HCT116 (cell line): ENCODE data around the gene TBX4. TPM values are rescaled to one million over a fixed set of nuclear protein-coding genes. Genes with fewer than 3 reads are reported as not detected.
A peak's percentile ranks its signal among the peaks of the same experiment; 100 is the strongest.

Experiments used
- ATAC-seq: fragments of 200-7000 bp; cut with Tn5 transposase; 2 replicates; pipeline ENCODE4 v1.9.1; 2020; ENCODE audit warnings: mild to moderate bottlenecking, moderate library complexity
- BruUV-seq: library from RNA; stranded (reverse); fragments of 400-500 nt; replicated peaks from 2 replicates; lab custom pipeline; 2021; lab: Mats Ljungman, UMichigan
- CTCF ChIA-PET: fragments of 300-600 bp; sonication (Branson Sonifier 250); formaldehyde crosslinking; loops from one replicate; lab custom pipeline; 2021; ENCODE audit warnings: antibody characterized with exemption; lab: Charles Lee
- POLR2A ChIA-PET: fragments of 300-600, 350-600 bp; sonication (Branson Sonifier 250); formaldehyde crosslinking; loops from one replicate; lab custom pipeline; 2021; ENCODE audit warnings: antibody characterized with exemption; lab: Charles Lee
- RAD21 ChIA-PET, 2 experiments: fragments of 300-600 bp; sonication (Branson Sonifier 250); formaldehyde crosslinking; loops; one replicate each; lab custom pipeline; 2023; ENCODE audit warnings: low total read pairs in 2 of 2; ENCODE audit not compliant: uncharacterized antibody in 2 of 2, unreplicated experiment in 2 of 2, low non-redundant PET in 1 of 2; lab: Charles Lee
- DNase-seq: peaks from one replicate; pipeline ENCODE4 v3.0.0-alpha.2; 2010; ENCODE audit warnings: low read depth, low spot score
- H2AFZ ChIP-seq: fragments of 200-600 bp; shearing (Covaris generic), sonication (generic); 2 replicates; pipeline ENCODE4 v1.6.1; 2017; ENCODE audit warnings: low read depth, mixed run types, mixed read lengths, antibody characterized with exemption, low read length; ENCODE audit not compliant: poor library complexity, severe bottlenecking
- H3K27ac ChIP-seq: 2 replicates; pipeline ENCODE4 v1.5.1; 2012; ENCODE audit warnings: low read depth, low read length
- H3K27me3 ChIP-seq: fragments of 200-600 bp; sonication (generic); 2 replicates; pipeline ENCODE4 v1.6.1; 2016; ENCODE audit warnings: mixed run types, low read length, mixed read lengths; ENCODE audit not compliant: insufficient read depth
- H3K36me3 ChIP-seq, 2 experiments: fragments of 200-500 bp in 1 of 2; fragments of 200-600 bp in 1 of 2; sonication (Bioruptor generic) in 1 of 2; sonication (generic) in 1 of 2; 2 replicates each; pipeline versions ENCODE4 v1.5.1 to v1.6.1; 2014 to 2016; ENCODE audit warnings: low read length in 2 of 2, inconsistent platforms in 1 of 2, mixed read lengths in 1 of 2, mixed run types in 1 of 2; ENCODE audit not compliant: insufficient read depth in 2 of 2, control insufficient read depth in 1 of 2
- H3K4me1 ChIP-seq, 2 experiments: fragments of 200-600 bp in 1 of 2; sonication (generic) in 1 of 2; 2 replicates each; pipeline versions ENCODE4 v1.5.1 to v1.6.1; 2012 to 2017; ENCODE audit warnings: low read length in 2 of 2, inconsistent platforms in 1 of 2, mild to moderate bottlenecking in 1 of 2, mixed read lengths in 1 of 2, mixed run types in 1 of 2, moderate library complexity in 1 of 2; ENCODE audit not compliant: insufficient read depth in 2 of 2, control insufficient read depth in 1 of 2
- H3K4me2 ChIP-seq: fragments of 200-600 bp; sonication (generic); 2 replicates; pipeline ENCODE4 v1.6.1; 2017; ENCODE audit warnings: mixed run types, low read length, mixed read lengths
- H3K4me3 ChIP-seq, 2 experiments: fragments of 200-600 bp in 1 of 2; sonication (generic) in 1 of 2; replicated peaks in 1 of 2; 2 replicates each; pipeline ENCODE4 v1.5.1; 2011 to 2016; ENCODE audit warnings: low read length in 2 of 2, control low read depth in 1 of 2, low read depth in 1 of 2, mild to moderate bottlenecking in 1 of 2, mixed read lengths in 1 of 2, mixed run types in 1 of 2
- H3K79me2 ChIP-seq: fragments of 200-600 bp; sonication (generic); 2 replicates; pipeline ENCODE4 v1.6.1; 2017; ENCODE audit warnings: mild to moderate bottlenecking, mixed run types, low read length, moderate library complexity, mixed read lengths; ENCODE audit not compliant: insufficient read depth
- H3K9ac ChIP-seq: fragments of 200-600 bp; sonication (generic); 2 replicates; pipeline ENCODE4 v1.6.1; 2016; ENCODE audit warnings: low read length, mixed read lengths
- H3K9me2 ChIP-seq: fragments of 200-600 bp; sonication (generic), shearing (Covaris generic); 2 replicates; pipeline ENCODE4 v1.6.1; 2017; ENCODE audit warnings: mixed run types, mild to moderate bottlenecking, moderate library complexity; ENCODE audit not compliant: insufficient read depth
- H3K9me3 ChIP-seq, 2 experiments: fragments of 200-500 bp in 1 of 2; fragments of 200-600 bp in 1 of 2; sonication (Bioruptor generic) in 1 of 2; sonication (generic) in 1 of 2; 2 replicates each; pipeline ENCODE4 v1.6.1; 2014 to 2017; ENCODE audit warnings: low read length in 2 of 2, mixed read lengths in 2 of 2, inconsistent platforms in 1 of 2, low read depth in 1 of 2, mild to moderate bottlenecking in 1 of 2, mixed run types in 1 of 2, moderate library complexity in 1 of 2; ENCODE audit not compliant: control insufficient read depth in 1 of 2, insufficient read depth in 1 of 2
- H4K20me1 ChIP-seq: fragments of 200-600 bp; sonication (generic), shearing (Covaris generic); 2 replicates; pipeline ENCODE4 v1.6.1; 2017; ENCODE audit warnings: mixed run types, mild to moderate bottlenecking, moderate library complexity; ENCODE audit not compliant: insufficient read depth
- CBX3 ChIP-seq: IDR thresholded peaks from 2 replicates; pipeline ENCODE4 v1.6.1; 2012; ENCODE audit warnings: low read depth
- EGR1 ChIP-seq: IDR thresholded peaks from 2 replicates; pipeline ENCODE4 v1.6.1; 2012; ENCODE audit warnings: low read depth
- EZH2 ChIP-seq: fragments of 200-600 bp; sonication (generic); IDR thresholded peaks from 2 replicates; pipeline ENCODE4 v1.6.1; 2017; ENCODE audit warnings: antibody characterized with exemption, mixed run types
- EZH2phosphoT487 ChIP-seq: fragments of 200-600 bp; IDR thresholded peaks from 2 replicates; pipeline ENCODE4 v1.6.1; 2018; ENCODE audit warnings: antibody characterized with exemption, borderline replicate concordance
- FOSL1 ChIP-seq: IDR thresholded peaks from 2 replicates; pipeline ENCODE4 v1.6.1; 2012; ENCODE audit warnings: low read depth
- JUND ChIP-seq: IDR thresholded peaks from 2 replicates; pipeline ENCODE4 v1.6.1; 2012
- POLR2AphosphoS5 ChIP-seq: IDR thresholded peaks from 2 replicates; pipeline ENCODE4 v1.6.1; 2011; ENCODE audit warnings: mild to moderate bottlenecking, low read depth, low read length, moderate library complexity
- RAD21 ChIP-seq: IDR thresholded peaks from 2 replicates; pipeline ENCODE4 v1.6.1; 2012; ENCODE audit warnings: low read depth, mild to moderate bottlenecking
- SIN3A ChIP-seq: IDR thresholded peaks from 2 replicates; pipeline ENCODE4 v1.6.1; 2012; ENCODE audit warnings: low read depth
- SP1 ChIP-seq: IDR thresholded peaks from 2 replicates; pipeline ENCODE4 v1.6.1; 2012; ENCODE audit warnings: low read depth
- ZFX ChIP-seq: fragments of 450-650 bp; IDR thresholded peaks from 2 replicates; pipeline ENCODE4 v1.6.1; 2017
- ZNF274 ChIP-seq: fragments of 200-500 bp; sonication (Bioruptor generic); IDR thresholded peaks from 2 replicates; pipeline ENCODE4 v1.6.1; 2014; ENCODE audit warnings: mild to moderate bottlenecking, low read depth, low read length, inconsistent platforms
- intact Hi-C: fragments of 100-400 bp; cut with micrococcal nuclease; formaldehyde crosslinking; loops from 2 replicates; pipeline ENCODE4 v1.10.0; 2022
- total RNA-seq: library from RNA; stranded (reverse); gene quantifications from one replicate; pipeline ENCODE4 v1.2.1, GENCODE V29; 2021; ENCODE audit not compliant: unreplicated experiment
- TF ChIP-seq, protein P1 (sequence below): IDR thresholded peaks from 2 replicates; pipeline ENCODE4 v1.6.1; 2011; ENCODE audit warnings: mild to moderate bottlenecking, low read length, moderate library complexity; ENCODE audit not compliant: insufficient replicate concordance; ENCODE audit errors: extremely low read depth
- TF ChIP-seq, protein P2 (sequence below): IDR thresholded peaks from 2 replicates; pipeline ENCODE4 v1.6.1; 2012
- TF ChIP-seq, protein P3 (sequence below), 3 experiments: fragments of 200-600 bp in 1 of 3; sonication (generic) in 1 of 3; IDR thresholded peaks in 2 of 3; conservative IDR thresholded peaks in 1 of 3; 2 replicates each; pipeline ENCODE4 v1.5.1; 2012 to 2017; ENCODE audit warnings: low read depth in 2 of 3, low read length in 2 of 3, antibody characterized with exemption in 1 of 3, borderline replicate concordance in 1 of 3, control low read depth in 1 of 3, mild to moderate bottlenecking in 1 of 3, mixed read lengths in 1 of 3, mixed run types in 1 of 3, moderate library complexity in 1 of 3; ENCODE audit not compliant: insufficient read depth in 1 of 3

The TBX4 gene
- total RNA-seq, 1 experiment from 2014 or later: 0.27 TPM

DNA sequence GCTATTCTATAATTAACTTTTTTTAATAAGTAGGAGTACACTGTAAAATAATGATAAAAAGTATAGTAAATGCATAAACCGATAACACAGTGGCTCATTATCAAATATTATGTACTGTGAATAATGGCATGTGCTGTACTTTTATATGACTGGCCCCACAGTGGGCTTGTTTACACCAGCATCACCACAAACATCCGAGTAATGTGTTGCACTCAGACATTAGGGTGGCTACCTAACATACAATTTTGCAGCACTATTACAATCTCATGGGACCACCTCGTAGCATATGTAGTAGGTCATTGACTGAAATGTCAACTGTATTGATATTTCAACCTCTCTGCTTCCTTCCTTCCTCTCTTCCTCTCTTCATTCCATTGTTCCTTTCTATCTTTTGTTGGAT is 51.7 kb downstream of the TBX4 start:
- Histone ChIP-seq H3K4me1 (peaks cover 27 to 41% of the 10 kb centered on the region in 2 experiments), H3K9ac (no peak overlapping the region), H3K4me3 (no peak overlapping the region), H4K20me1 (no peaks in the 10 kb centered on the region), H3K4me2 (peak overlapping the region; percentile 12; the same call in 1 of the 2 replicates), H3K79me2 (no peaks in the 10 kb centered on the region), H3K27ac (peak overlapping the region; percentile 69), H2AFZ (no peak overlapping the region), H3K27me3 (no peaks in the 10 kb centered on the region), H3K9me3 (no peaks in the 10 kb centered on the region), H3K36me3 (no peaks in the 10 kb centered on the region), H3K9me2 (no peaks in the 10 kb centered on the region)
- RAD21 ChIA-PET: no interaction called here
- intact Hi-C loops: no loop called here
- TF ChIP-seq EZH2: no peak
- TF ChIP-seq ZNF274: no peak
- TF ChIP-seq, protein P1, sequence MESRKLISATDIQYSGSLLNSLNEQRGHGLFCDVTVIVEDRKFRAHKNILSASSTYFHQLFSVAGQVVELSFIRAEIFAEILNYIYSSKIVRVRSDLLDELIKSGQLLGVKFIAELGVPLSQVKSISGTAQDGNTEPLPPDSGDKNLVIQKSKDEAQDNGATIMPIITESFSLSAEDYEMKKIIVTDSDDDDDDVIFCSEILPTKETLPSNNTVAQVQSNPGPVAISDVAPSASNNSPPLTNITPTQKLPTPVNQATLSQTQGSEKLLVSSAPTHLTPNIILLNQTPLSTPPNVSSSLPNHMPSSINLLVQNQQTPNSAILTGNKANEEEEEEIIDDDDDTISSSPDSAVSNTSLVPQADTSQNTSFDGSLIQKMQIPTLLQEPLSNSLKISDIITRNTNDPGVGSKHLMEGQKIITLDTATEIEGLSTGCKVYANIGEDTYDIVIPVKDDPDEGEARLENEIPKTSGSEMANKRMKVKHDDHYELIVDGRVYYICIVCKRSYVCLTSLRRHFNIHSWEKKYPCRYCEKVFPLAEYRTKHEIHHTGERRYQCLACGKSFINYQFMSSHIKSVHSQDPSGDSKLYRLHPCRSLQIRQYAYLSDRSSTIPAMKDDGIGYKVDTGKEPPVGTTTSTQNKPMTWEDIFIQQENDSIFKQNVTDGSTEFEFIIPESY: no peak
- TF ChIP-seq FOSL1: no peak
- TF ChIP-seq RAD21: no peak
- TF ChIP-seq, protein P2, sequence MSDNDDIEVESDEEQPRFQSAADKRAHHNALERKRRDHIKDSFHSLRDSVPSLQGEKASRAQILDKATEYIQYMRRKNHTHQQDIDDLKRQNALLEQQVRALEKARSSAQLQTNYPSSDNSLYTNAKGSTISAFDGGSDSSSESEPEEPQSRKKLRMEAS: no peak
- TF ChIP-seq EZH2phosphoT487: no peak
- POLR2A ChIA-PET: interaction anchor here (1.0 kb wide), 1 partner anchor 9 kb away, joined by 6 read pairs; no protein-coding TSS in a partner anchor
- CTCF ChIA-PET: interaction anchor here (0.8 kb wide), 1 partner anchor 12 kb away, joined by 3 read pairs; no protein-coding TSS in a partner anchor
- no TSS peak for BruUV-seq
- DNase-seq (no peak), ATAC-seq (no peak)

DNA sequence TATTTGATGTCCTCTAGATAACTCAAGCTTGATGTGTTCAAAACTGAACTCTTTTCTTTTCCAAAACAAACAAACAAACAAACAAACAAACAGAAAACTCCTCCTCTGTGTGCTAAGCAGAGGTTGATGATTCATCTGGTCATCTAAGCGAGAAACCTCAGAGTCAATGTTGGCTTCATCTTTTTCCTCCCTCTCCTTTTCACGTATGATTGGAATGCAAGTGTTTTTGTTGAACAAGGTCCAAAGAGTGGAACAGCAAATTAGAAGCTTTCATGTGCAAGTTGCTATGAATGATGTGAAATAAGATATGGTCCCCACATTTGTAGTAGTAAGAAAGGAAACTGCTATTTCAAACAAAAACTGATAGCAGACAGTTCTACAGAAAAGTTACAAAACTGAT is 52.5 kb downstream of the TBX4 start:
- peak overlapping the region; percentile 57 for H3K4me2 ChIP-seq
- DNase-seq: no peak
- intact Hi-C loops: no loop called here

More for the DNA sequence above, 52.5 kb downstream of the TBX4 start:
- peak overlapping the region; percentile 33 for H2AFZ ChIP-seq
- TF ChIP-seq, protein P3, sequence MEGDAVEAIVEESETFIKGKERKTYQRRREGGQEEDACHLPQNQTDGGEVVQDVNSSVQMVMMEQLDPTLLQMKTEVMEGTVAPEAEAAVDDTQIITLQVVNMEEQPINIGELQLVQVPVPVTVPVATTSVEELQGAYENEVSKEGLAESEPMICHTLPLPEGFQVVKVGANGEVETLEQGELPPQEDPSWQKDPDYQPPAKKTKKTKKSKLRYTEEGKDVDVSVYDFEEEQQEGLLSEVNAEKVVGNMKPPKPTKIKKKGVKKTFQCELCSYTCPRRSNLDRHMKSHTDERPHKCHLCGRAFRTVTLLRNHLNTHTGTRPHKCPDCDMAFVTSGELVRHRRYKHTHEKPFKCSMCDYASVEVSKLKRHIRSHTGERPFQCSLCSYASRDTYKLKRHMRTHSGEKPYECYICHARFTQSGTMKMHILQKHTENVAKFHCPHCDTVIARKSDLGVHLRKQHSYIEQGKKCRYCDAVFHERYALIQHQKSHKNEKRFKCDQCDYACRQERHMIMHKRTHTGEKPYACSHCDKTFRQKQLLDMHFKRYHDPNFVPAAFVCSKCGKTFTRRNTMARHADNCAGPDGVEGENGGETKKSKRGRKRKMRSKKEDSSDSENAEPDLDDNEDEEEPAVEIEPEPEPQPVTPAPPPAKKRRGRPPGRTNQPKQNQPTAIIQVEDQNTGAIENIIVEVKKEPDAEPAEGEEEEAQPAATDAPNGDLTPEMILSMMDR (IDR thresholded peaks at IDR 0.05 in 2 of 3, conservative IDR thresholded peaks at IDR 0.05 in 1 of 3; ENCODE audit: borderline replicate concordance in 1 of 3, insufficient read depth in 1 of 3, low read depth in 2 of 3, low read length in 2 of 3): no peak
- peak; percentile 36; the same call in 1 of the 2 replicates for TF ChIP-seq JUND
- TF ChIP-seq CBX3: peak; percentile 48; the same call in 1 of the 2 replicates
- TF ChIP-seq FOSL1: peak; percentile 22; the same call in 1 of the 2 replicates
- no peak for TF ChIP-seq POLR2AphosphoS5
- TF ChIP-seq EZH2: no peak
- TF ChIP-seq SIN3A: no peak
- TF ChIP-seq ZFX: no peak
- TF ChIP-seq EGR1: no peak
- TF ChIP-seq RAD21: no peak
- no peak for TF ChIP-seq SP1
- TF ChIP-seq, all 23 proteins: peak for 3
- Histone ChIP-seq H4K20me1 (no peaks in the 10 kb centered on the region), H3K9me3 (no peaks in the 10 kb centered on the region), H3K4me1 (peaks cover 23 to 34% of the 10 kb centered on the region in 2 experiments), H3K36me3 (no peaks in the 10 kb centered on the region), H3K9ac (no peak overlapping the region), H3K27me3 (no peaks in the 10 kb centered on the region), H3K27ac (peak overlapping the region; percentile 69), H3K9me2 (no peaks in the 10 kb centered on the region), H3K79me2 (no peaks in the 10 kb centered on the region), H3K4me3 (peak overlapping the region in 1 of 2 experiments; percentile 1; a peak in 1 of 4 replicates)
- ChIA-PET RAD21 (no interaction called here), CTCF (no interaction called here), POLR2A (no interaction called here)
- ATAC-seq: peak; percentile 73
- no TSS peak for BruUV-seq
